Activated CD8-positive, alpha-beta memory T cell treated with anti-CD3 and anti-CD28 coated beads, Interleukin-2, amount 10 ng/mL, durations not matched to agents 7 days and 5 days (primary cell): ENCODE results near the gene TRAPPC6A. TPM values are rescaled to one million over a fixed set of nuclear protein-coding genes. Genes with fewer than 3 reads are reported as not detected.

Experiments used
- ATAC-seq: fragments of 150-1000 bp; cut with Tn5 transposase; one replicate; pipeline ENCODE4 v1.10.0; 2021; ENCODE audit warnings: moderate library complexity
- CTCF ChIA-PET: fragments of 350-600 bp; sonication (Branson Sonifier 250); formaldehyde crosslinking; loops from one replicate; lab custom pipeline; 2021; ENCODE audit warnings: antibody characterized with exemption; lab: Charles Lee
- DNase-seq: peaks from one replicate; pipeline ENCODE4 v3.0.0-alpha.2; 2020
- H3K27ac Mint-ChIP-seq: one replicate; pipeline ENCODE4 v1.8.0; 2021; ENCODE audit warnings: mild to moderate bottlenecking, mixed read lengths
- H3K27me3 Mint-ChIP-seq: one replicate; pipeline ENCODE4 v1.8.0; 2021; ENCODE audit warnings: mixed read lengths
- H3K36me3 Mint-ChIP-seq: one replicate; pipeline ENCODE4 v1.8.0; 2021; ENCODE audit warnings: mild to moderate bottlenecking, mixed read lengths
- H3K4me1 Mint-ChIP-seq: one replicate; pipeline ENCODE4 v1.8.0; 2021; ENCODE audit warnings: mixed read lengths
- H3K4me3 Mint-ChIP-seq: one replicate; pipeline ENCODE4 v1.8.0; 2021; ENCODE audit warnings: mild to moderate bottlenecking, moderate library complexity, mixed read lengths
- H3K9me3 Mint-ChIP-seq: one replicate; pipeline ENCODE4 v1.8.0; 2022; ENCODE audit warnings: low read depth, mixed read lengths
- total RNA-seq, 2 experiments: library from RNA; stranded (reverse); gene quantifications; one replicate each; pipeline ENCODE4 v1.2.3, GENCODE V29; 2021

The TRAPPC6A gene
- 10 to 100 TPM; 50.3 to 50.6 TPM for total RNA-seq

DNA sequence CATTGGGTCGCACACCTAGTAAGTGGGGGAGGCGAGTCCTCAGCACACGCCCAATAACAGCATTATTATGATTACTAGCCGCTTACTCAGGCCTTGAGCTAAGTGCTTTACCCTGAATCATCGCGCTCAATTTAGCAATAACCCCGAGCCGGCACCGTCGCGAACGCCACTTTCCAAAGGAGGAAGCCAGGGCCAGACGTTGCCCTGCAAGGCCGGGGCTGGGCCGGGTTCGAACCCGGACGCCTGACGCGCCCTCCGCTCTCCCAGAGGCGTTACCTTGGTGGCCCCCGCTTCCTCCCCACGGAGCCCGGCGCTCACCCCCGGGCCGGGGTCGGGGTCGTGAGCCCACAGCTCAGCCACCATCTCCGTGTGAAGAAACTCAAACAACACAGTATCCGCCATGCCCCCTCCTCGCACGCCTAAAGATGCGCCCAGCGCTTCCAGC, at the start of gene TRAPPC6A:
Gene TRAPPC6A, minus strand, starts transcription at position 421 of the 445 bp plus-strand sequence. Its CDS starts 19 bp downstream, at position 402.
- ATAC-seq (peak; percentile 4), DNase-seq (no peak)
- Mint-ChIP-seq H3K36me3 (peaks cover 8% of the 10 kb centered on the region), H3K27me3 (no peaks in the 10 kb centered on the region), H3K4me3 (peak within 1 kb of the TSS; percentile 84), H3K4me1 (peaks cover 40% of the 10 kb centered on the region), H3K27ac (peak within 1 kb of the TSS; percentile 92), H3K9me3 (no peaks in the 10 kb centered on the region)
- CTCF ChIA-PET = interaction anchor here (0.6 to 2.8 kb wide), 17 partner anchors 10 to 247 kb away, joined by 3 to 17 read pairs (median 4); partner anchors contain the start of genes CLASRP, CLPTM1 and PPP1R37

GRCh38 chr19:45224645-45225044, 46.6 kb upstream of the TRAPPC6A start:
- CTCF ChIA-PET = no interaction called here
- no peaks in the 10 kb centered on the region for H3K9me3 Mint-ChIP-seq
- no peak overlapping the region for H3K27ac Mint-ChIP-seq
- no peaks in the 10 kb centered on the region for H3K4me1 Mint-ChIP-seq
- no peaks in the 10 kb centered on the region for H3K36me3 Mint-ChIP-seq
- DNase-seq (no peak), ATAC-seq (no peak)
- no peak overlapping the region for H3K4me3 Mint-ChIP-seq
- peaks cover 13% of the 10 kb centered on the region for H3K27me3 Mint-ChIP-seq

GRCh38 chr19:45223879-45224278, 45.8 kb upstream of the TRAPPC6A start:
- CTCF ChIA-PET = interaction anchor here (1.2 kb wide), 2 partner anchors 25 to 164 kb away, joined by 3 to 4 read pairs; no protein-coding TSS in a partner anchor
- H3K36me3 Mint-ChIP-seq = no peaks in the 10 kb centered on the region
- H3K27ac Mint-ChIP-seq = no peak overlapping the region
- H3K4me1 Mint-ChIP-seq = peaks cover 3% of the 10 kb centered on the region
- H3K4me3 Mint-ChIP-seq = no peak overlapping the region
- DNase-seq = no peak
- ATAC-seq = no peak
- no peaks in the 10 kb centered on the region for H3K9me3 Mint-ChIP-seq
- H3K27me3 Mint-ChIP-seq = peaks cover 18% of the 10 kb centered on the region

DNA sequence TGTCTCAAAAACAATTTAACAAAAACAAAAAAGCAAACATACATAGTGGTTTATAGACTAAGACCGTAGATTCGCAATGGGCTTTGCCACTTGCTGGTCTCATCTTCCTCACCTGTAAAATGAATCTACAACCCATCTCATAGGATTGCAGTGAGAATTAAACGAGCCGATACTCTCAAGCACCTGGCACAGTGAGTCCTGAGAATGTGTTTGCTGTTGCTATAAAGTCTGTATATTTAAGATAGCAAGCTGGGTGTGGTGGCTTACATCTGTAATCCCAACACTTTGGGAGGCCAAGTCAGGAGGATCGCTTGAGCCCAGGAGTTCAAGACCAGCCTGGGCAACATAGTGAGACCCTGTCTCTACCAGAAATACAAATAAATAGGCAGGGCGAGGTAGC, 44.7 kb upstream of the TRAPPC6A start:
- peaks cover 3% of the 10 kb centered on the region for H3K4me1 Mint-ChIP-seq
- peaks cover 27% of the 10 kb centered on the region for H3K27me3 Mint-ChIP-seq
- ATAC-seq = no peak
- no peaks in the 10 kb centered on the region for H3K9me3 Mint-ChIP-seq
- CTCF ChIA-PET = interaction anchor here (1.2 kb wide), 1 partner anchor 26 kb away, joined by 4 read pairs; no protein-coding TSS in a partner anchor
- no peaks in the 10 kb centered on the region for H3K36me3 Mint-ChIP-seq
- H3K27ac Mint-ChIP-seq = no peak overlapping the region
- DNase-seq = no peak
- no peak overlapping the region for H3K4me3 Mint-ChIP-seq

GRCh38 chr19:45218911-45219743, 41.1 kb upstream of the TRAPPC6A start:
- Mint-ChIP-seq H3K4me1 (peaks cover 3% of the 10 kb centered on the region), H3K27me3 (peaks cover 55% of the 10 kb centered on the region), H3K27ac (no peak overlapping the region), H3K4me3 (no peak overlapping the region), H3K36me3 (no peaks in the 10 kb centered on the region), H3K9me3 (no peaks in the 10 kb centered on the region)
- CTCF ChIA-PET = interaction anchor here (0.7 kb wide), 2 partner anchors 116 to 196 kb away, joined by 4 read pairs; no protein-coding TSS in a partner anchor
- no peak for ATAC-seq
- DNase-seq = no peak

- no peak for ATAC-seq
- Mint-ChIP-seq H3K27me3 (peaks cover 58% of the 10 kb centered on the region), H3K9me3 (no peaks in the 10 kb centered on the region), H3K4me3 (no peak overlapping the region), H3K36me3 (no peaks in the 10 kb centered on the region), H3K27ac (no peak overlapping the region), H3K4me1 (peaks cover 3% of the 10 kb centered on the region)
- DNase-seq = no peak
- CTCF ChIA-PET = interaction anchor here (0.7 kb wide), 1 partner anchor 116 kb away, joined by 4 read pairs; no protein-coding TSS in a partner anchor
Measured at GRCh38 chr19:45218426-45218825, 40.4 kb upstream of the TRAPPC6A start.

DNA sequence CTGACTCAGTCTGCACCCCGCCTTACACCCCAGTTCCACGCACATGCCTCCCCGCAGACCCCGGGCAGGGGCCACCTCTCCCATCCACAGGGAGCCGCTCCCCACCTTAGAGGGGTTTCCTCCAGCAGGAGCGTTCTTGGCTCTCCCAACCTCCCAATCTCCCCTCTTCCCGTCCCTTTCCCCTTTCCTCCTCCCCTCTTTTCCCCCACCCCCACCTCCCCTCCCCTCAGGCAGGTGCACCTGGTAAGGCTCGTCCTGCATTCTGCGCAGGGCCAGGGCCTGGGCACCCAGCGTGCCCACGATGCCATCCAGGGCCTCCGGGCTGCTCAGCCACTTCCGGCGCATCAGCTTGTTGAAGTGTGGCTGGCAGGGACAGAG, 39.9 kb upstream of the TRAPPC6A start:
- ATAC-seq (no peak), DNase-seq (no peak)
- no peak overlapping the region for H3K27ac Mint-ChIP-seq
- H3K4me1 Mint-ChIP-seq = peaks cover 3% of the 10 kb centered on the region
- CTCF ChIA-PET = no interaction called here
- peaks cover 58% of the 10 kb centered on the region for H3K27me3 Mint-ChIP-seq
- H3K36me3 Mint-ChIP-seq = no peaks in the 10 kb centered on the region
- no peaks in the 10 kb centered on the region for H3K9me3 Mint-ChIP-seq
- no peak overlapping the region for H3K4me3 Mint-ChIP-seq

DNA sequence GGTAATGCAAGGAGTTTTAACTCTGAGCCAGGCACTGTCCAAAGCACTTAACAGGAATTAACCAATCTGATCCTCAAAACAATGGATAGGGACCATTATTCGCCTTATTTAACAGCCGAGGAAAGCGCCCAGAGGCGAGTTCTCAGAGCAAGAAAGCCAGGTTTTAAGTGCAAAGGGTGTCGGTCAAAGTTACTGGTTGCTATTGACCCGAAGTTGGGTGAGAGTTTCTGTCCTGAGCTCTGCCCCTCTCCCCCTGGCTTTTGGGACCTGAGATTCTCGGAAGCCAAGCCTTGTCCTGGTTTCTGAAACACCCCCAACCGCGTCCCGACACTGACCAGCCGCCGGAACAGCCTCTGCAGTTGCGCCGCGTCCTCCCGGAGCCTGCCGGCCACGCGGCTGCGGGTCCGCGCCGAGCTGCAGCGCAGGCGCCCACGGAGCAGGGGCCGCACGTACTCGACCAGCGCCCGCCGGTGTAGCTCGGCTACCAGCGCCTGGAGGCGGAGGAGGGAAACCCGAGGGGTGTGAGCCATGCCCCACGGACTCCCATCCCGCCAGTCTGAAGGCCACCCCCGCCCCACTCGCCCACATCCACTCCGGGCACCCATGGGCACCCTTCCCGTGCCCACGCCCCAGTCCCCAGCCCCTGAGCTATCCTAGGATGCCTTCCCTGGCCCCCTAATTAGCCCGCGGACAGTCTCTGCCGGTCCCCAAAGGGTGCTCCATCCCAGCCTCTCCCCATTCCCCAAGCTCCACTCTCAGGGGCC, 39.3 kb upstream of the TRAPPC6A start:
- Mint-ChIP-seq H3K27me3 (peaks cover 56% of the 10 kb centered on the region), H3K4me3 (no peak overlapping the region), H3K4me1 (peaks cover 3% of the 10 kb centered on the region), H3K27ac (no peak overlapping the region), H3K36me3 (no peaks in the 10 kb centered on the region), H3K9me3 (no peaks in the 10 kb centered on the region)
- ATAC-seq = no peak
- CTCF ChIA-PET = no interaction called here
- no peak for DNase-seq

DNA sequence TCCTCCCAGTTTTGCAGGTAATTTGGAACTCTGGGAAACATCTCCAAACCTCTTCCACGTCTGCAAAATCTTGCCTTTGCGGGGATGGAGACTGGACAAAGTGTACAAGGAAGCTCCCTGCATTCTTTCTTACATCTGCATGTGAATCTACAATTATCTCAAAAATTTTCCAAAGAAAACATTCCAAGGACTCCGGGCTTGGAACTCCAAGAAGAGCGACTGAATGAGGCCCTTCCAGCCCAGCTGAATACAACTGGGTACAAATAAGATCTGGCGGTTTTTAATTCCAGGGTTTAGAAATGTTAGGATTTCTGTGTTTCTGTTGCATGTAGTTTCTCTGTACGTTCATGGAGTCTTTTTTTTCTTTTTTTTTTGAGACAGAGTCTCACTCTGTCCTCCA, 38.6 kb upstream of the TRAPPC6A start:
- H3K4me3 Mint-ChIP-seq = no peak overlapping the region
- CTCF ChIA-PET = no interaction called here
- DNase-seq = no peak
- H3K36me3 Mint-ChIP-seq = no peaks in the 10 kb centered on the region
- peaks cover 52% of the 10 kb centered on the region for H3K27me3 Mint-ChIP-seq
- H3K9me3 Mint-ChIP-seq = no peaks in the 10 kb centered on the region
- H3K27ac Mint-ChIP-seq = no peak overlapping the region
- H3K4me1 Mint-ChIP-seq = peaks cover 3% of the 10 kb centered on the region
- ATAC-seq = no peak

DNA sequence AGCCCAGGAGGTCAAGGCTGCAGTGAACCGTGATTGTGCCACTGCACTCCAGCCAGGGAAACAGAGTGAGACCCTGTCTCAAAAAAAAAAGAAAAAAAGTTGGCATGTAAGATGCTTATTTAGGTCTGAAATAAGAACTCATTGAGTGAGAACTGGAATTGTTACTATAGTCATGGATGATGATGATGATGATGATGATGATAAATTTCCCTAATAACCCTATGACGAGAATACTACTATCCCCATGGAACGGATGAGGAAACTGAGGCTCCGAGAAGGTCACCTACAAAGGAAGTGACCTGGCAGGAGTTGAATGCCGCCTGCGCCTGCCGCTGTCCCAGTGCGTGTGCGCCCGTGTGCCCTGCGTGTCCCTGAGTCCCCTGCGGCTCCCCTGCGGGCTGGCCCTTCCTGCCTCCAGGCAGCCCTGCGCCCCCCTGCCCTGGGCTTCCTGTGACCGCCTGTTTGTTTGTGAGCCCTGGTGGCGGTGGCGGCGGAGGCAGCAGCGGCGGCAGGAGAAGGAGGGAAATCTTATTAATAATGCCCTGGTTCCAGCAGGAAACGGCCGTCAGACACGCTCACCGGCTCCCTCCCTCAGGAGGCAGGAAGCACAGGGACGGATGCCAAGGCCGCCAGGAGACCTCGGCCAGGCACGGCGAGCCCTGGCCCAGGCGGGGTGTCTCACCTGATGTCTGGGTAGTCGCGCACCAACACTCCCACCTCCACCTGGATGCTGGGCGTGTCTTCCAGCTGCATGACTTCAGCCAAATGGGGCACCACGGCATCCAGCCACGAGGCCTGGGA, 37.6 kb upstream of the TRAPPC6A start:
- no peak for DNase-seq
- no peak overlapping the region for H3K4me3 Mint-ChIP-seq
- CTCF ChIA-PET = no interaction called here
- H3K27me3 Mint-ChIP-seq = peaks cover 50% of the 10 kb centered on the region
- H3K36me3 Mint-ChIP-seq = no peaks in the 10 kb centered on the region
- no peaks in the 10 kb centered on the region for H3K9me3 Mint-ChIP-seq
- peaks cover 4% of the 10 kb centered on the region for H3K4me1 Mint-ChIP-seq
- H3K27ac Mint-ChIP-seq = no peak overlapping the region
- no peak for ATAC-seq

DNA sequence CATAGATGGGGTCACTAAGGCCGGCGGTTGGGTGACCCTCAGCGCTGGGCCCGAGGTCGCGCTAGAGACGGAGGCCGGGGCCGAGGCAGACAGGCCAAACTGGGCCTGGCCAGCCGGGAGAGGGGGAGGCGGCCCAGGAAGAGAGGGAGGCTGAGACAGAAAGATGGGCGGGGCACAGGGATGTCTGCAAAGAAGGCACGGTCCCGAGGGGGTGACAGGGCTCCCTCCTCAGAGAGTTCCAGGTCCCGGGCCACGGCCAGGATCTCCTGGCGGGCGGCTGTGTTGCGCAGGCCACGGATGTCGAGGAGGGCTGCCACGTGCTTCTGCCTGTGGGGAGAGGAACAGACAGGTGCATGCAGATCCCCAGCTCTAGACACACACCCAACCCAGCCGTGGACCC, 35.0 kb upstream of the TRAPPC6A start:
- CTCF ChIA-PET = no interaction called here
- no peaks in the 10 kb centered on the region for H3K36me3 Mint-ChIP-seq
- H3K4me3 Mint-ChIP-seq = no peak overlapping the region
- DNase-seq (no peak), ATAC-seq (no peak)
- H3K27ac Mint-ChIP-seq = no peak overlapping the region
- peaks cover 35% of the 10 kb centered on the region for H3K27me3 Mint-ChIP-seq
- no peaks in the 10 kb centered on the region for H3K9me3 Mint-ChIP-seq
- peaks cover 5% of the 10 kb centered on the region for H3K4me1 Mint-ChIP-seq

DNA sequence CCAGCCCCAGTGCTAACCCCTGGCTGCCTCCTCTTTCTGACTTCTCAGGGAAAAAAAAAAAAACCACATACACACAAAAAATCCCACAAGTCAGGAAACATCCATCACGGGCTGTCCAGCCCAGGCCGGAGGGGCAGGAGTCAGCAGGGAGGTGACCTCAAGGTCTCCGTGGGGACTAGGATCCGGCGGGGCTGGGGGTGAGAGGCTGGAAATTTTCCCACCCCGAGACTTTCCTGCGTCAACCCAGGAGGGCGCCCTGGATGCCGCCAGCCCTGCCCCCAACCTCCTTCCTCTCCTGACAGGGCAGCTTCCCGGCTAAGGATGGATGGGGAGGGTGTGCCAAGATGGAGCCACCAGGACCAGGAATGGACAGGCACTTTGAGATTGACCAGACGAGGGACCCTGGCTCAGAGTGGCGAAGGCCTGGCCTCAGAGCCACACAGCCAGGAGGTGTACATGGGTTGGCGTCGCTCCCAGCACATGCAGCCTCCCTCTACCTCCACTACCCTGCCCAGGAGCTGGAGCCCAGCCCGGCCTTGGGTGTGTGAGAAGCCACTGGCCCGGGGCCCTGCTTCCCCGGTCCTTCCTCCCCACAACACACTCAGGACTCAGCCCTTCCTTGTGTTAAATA, 33.8 kb upstream of the TRAPPC6A start:
- Mint-ChIP-seq H3K4me1 (peaks cover 7% of the 10 kb centered on the region), H3K27me3 (peaks cover 26% of the 10 kb centered on the region), H3K4me3 (no peak overlapping the region), H3K27ac (no peak overlapping the region), H3K36me3 (no peaks in the 10 kb centered on the region), H3K9me3 (no peaks in the 10 kb centered on the region)
- CTCF ChIA-PET = no interaction called here
- no peak for DNase-seq
- no peak for ATAC-seq
